Iris pigment epithelial cell (primary cell): ENCODE data around the gene PRRG3.

Experiments used
- DNase-seq: peaks from one replicate; pipeline ENCODE4 v3.0.0-alpha.2; 2011; ENCODE audit warnings: low read depth

Gene PRRG3

DNA sequence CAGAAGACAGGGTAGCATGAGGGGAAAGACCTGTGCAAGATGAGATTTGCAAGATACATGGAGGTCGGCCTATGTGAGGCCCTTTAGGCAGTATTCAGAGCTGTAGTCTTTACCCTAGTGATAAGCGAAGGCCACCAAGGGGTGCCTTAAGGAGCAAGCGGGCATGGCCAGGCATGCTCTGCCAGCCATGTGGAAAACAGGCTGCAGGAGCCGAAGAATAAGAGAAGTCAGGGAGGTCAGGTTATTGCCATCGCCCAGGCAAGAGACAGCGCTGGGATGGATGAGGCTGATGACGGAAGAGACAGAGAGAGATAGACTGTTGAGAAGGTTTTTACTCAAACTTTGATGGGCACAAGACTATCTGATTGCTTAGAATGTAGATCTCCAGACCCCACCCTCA, 13.6 kb downstream of the PRRG3 start:
- DNase-seq = no peak

DNA sequence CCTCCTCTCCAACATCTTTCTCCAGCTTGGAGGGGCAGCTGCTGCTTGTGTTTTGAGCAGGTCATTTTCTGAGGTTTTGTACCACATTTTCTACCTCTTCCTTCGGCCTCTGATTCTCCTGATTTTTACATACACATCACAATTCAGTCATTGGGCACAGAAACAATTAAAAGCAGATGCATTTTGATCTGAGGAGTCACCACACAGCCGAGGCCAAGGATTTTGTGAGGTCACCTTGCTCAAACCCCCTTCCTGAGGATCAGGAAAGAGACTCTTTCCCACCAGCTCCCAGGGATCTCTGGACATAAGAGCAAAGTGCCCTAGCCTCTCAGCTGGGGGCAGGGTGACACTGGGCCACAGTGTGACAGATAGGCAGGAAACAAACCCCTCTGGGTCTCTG, 15.2 kb downstream of the PRRG3 start:
- no peak for DNase-seq

DNA sequence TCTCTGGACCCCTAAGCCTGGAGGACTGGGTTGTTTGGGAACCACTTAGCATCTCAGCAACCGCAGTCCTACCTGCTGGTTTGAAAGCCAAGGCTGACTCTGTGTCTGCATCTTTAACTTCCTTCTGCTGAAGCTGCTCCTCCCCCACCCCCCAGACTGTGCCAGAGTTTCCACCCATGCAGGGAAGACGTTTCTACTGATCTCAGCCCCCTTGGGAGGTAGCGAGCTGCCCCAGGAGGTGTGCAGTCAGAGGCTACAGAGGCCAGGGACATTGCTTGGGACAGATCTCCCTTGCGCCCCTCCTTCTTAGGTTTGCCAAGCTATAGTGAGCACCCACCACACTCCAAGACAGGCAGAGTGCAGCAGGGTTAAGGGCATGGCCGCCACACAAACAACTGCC, 15.9 kb downstream of the PRRG3 start:
- no peak for DNase-seq

DNA sequence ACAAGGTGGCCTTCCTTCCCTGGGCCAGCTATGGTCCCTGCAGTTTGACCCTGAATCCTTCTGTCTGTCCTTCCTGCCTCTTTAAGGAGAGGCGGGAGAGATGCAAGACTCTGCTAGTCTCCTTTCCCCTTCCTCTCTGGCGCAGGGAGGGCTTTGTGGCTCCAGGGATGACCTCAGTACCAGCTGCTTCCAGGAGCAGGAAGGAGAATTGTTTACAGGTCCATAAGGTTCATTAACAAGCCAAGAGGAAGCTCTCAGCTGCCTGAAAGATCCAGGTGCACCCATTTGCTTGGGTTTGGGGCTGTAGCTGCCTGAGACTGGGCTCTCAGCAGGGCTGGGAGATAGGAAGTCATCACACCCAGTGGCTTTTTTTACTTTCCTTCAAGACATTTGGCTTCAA, 16.5 kb downstream of the PRRG3 start:
- DNase-seq = no peak

DNA sequence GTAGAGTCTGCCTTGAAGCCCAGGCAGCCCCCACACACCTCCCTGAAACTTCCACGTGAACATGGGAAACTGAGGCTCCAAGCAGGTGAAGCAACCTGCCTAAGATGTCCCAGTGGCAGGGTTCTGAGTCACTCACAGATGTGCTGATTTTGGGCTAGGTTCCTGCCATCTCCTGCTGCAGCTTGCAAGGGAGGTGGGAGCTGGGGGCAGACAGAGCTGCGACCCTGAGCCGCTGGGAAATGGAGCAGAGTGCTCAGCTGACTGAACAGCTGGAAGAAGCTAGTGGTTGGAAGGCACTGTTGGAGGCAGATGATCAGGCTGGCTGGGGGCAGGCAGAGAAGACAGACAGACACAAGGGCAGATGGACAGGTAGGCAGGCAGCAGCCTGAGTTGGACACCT, 17.0 kb downstream of the PRRG3 start:
- DNase-seq = no peak

DNA sequence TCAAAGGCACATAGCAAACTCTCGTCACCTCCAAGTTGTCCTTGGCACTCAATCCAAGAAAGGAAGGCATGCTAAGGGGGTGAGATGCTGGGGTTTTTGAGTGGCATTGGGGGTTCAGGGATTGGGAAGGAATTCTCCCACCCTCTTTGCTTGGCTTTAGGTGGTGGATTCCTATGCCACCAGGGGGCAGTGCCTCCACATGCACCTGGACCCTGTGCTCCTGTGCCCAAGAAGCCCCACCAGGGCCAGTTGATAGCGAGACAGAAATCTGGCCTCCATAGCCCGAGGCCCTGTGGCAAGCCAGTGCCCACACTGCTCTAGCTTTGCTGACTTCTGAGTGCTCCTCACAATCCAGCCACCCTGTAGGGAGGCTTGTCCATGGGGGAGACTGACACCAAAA, 18.6 kb downstream of the PRRG3 start:
- DNase-seq = peak; percentile 6

DNA sequence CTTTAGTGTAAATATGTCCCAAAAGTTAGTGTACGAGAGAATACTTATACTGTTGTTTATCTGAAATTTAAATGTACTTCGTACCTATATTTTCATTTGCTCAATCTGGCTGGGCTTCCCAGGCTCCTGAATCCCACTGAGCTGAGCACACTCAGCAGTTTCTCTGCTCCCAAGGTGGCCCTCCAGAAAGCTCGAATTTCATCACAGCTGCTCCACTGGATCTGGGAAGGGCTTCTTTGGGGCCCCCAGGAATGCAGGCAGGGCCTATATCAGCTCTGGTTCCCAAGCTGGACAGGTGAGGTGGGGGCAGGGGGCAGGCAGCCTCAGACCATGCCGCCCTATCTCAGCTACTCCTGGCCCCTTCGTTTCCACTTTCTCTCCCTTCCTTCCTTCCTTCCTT, 19.1 kb downstream of the PRRG3 start:
- DNase-seq = no peak

DNA sequence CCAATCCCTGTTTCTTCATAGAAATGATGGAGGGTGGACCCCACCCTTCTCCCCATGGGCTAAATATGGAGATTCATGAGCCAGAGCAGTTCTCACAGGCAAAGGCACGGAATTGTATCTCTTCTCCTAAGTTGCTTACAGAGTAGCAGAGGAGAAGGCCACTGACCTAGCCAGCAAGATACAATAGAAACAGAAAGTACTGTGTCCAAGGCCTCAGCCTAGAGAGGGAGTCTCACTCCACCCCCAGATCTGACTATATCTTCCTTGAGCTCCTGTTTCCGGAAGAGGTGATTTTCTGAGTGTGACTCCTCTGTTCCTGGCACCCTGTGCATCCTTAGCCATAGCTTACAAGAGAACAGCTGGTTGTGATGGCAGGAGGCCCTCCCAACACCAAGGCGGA, 20.5 kb downstream of the PRRG3 start, which contains the start of gene FATE1:
Gene FATE1, plus strand, starts transcription at position 284 of the 400 bp plus-strand sequence. Its CDS starts 85 bp downstream, at position 369.
- DNase-seq = no peak

DNA sequence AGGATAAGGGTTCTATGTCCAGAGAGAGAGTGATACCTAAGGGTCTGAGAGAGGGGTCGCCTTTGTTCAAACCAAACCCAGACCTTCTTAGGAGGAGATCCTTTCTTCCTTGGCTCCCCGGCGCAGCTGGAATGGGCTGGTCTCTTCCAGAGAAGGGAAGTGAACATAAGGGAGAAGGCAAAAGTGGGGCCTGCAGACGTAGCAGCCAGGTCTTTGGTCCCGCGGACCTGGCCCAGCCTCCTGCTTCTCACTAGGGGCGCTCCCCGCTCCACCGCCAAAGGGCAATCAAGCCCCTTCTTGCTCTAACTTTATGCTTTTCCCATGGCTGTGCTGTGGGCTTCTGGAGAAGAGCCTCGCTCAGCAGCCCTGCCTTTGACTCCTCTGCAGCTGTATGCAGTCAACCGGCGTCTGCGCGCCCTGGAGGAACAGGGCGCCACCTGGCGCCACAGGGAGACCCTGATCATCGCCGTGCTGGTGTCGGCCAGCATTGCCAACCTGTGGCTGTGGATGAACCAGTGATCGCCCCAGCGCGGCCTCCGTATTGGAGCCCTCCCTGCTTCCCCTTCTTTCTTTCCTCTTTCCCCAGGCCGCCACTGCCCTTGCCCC, 27.1 kb downstream of the PRRG3 start:
- DNase-seq = no peak

DNA sequence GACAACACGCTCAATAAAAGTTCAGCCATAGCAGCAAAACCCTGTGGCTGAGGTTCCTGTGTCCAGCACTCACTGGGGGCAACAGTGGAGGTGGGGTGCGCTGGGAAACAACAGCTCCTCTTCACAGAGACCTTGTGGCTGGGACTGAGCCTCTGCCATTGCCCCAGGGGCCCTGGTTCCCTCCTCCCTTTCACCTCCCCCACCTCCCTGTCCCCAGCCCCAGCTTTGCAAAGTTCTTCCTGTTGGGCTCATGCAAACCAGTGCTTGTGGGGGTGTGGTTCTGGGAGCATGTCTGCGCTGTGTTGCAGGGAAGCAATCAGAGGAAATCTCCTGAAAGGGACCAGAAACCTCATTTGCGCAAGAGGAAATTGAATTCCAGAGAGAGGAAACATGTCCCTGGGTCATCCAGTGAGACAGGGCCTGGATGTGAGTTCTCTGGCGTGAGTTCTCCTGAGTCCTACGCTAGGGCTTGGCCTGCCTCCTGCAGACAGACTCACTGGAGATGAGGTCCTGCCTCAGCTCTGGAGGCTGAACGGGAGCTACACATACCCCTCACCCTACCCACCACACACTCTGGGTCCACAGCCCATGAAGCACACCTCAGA, 28.0 kb downstream of the PRRG3 start:
- DNase-seq = no peak

DNA sequence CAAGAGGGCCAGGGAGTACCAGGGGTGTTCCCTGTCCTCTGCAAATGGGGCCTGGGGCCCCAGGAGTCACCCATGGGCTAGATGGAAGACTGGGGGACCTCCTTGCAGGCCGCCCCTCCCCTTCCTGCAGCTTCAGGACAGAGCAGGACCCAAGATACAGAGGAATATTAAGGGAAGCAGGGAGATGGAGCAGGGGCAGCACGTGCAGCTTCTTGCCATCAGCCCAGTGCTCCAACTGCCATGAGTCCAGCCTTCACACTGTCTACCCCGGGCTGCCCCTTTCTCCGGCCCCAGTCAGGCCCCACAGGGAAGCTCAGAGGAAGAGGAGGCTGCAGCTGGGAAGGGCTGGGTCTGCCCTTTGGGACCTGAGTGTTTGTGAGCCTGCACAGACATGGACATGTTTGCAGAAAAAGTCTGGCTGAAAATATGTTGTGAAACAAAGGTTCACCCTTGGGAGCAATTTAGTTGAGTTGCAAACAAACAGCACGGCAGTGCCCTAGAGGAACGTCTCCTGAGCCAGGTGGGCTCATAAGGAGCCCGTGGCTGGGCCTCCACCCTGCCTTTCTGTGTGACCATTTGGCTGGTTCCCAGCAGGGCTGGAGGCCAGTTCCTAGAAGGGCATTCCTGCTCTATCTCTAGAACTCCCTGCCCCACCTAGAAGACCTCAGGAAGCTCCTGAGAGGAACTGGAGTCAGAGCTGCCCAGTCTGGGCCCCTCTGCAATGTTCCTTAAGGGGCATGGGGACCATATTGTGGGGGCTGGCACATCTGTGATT, 29.5 kb downstream of the PRRG3 start:
- no peak for DNase-seq

DNA sequence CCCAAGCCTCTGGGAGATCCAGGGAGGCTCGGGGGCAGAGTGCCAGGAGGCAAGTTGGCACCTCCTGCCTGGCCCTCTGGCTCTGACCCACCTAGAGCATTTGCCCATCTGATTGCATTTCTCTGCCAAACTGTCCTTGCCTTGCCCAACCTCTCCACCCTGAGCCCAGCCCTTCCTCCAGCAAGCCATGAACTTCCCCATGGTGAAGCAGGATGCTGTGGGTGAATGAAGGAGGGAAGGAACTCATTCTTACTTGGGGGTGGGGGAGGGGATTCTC, 30.0 kb downstream of the PRRG3 start:
- no peak for DNase-seq

DNA sequence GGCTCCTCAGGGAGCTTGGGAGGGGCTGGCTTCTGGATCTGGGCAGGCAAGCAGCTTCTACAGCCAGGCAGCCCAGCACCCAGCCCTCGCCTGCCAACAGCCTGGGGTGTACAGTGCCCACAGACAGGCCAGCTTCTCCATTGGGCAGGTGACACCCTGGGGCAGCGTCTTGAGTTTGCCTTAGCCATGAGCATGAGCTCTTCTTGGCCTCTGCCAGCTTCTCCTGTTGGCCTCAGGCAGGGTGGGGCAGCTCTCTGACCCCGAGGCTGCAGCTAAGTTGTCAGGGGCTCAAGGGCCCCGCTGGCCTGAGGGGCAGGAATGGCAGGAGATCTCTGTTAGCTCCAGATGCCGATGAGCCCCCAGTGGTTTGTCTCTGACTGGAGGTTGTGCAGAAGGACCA, 31.5 kb downstream of the PRRG3 start:
- DNase-seq = no peak

DNA sequence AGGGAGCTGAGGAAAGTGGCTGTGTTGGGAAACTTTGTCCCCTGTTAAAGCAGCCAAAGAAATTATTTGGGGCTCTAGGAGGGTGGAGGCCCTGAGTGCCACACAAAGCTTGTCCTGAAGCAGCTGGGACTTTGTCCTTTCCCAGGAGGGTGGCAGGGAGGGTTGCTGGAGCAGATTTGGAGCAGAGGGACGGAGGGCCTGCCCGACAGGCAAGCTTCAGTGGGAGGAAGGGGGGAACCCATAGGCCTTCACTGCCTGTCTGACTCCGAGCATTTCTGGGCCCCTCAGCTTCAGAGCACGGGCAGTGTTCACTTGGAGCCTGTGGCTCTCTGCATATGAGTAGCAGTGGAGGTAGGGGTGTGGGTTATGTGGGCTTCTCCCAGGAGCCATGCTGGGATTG, 32.1 kb downstream of the PRRG3 start:
- DNase-seq = no peak

DNA sequence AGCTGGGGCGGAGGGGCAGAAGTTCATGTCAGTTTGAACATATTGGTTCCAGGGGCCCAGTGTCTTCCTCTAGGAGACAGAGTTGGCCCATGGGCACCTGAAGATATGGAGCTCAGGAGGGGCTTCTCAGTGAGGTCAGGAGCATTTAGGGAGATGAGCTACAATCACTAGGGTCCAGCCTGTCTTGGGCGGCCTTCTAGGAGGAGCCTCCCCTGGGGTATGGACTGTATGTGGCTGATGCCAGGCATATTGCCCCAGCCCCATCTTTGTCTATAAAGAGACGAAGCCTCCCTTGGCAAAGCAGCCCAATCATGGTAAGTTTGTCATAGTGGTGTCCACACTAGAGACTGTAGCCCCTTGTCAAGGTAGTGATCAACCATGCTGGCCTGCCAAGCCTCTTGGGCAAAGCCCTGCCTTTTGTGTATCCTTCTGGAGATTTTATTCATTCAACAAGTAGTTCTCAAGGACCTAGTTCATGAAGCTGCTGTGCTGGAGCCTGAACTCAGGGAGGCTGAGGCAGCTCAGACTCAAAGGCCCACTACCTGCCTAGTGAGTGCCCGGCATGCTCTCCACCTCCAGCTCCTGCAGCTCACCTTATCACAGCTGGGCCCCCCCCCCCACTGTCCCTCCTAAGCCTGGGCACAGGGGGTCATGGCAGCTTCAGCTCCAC, 33.9 kb downstream of the PRRG3 start:
- DNase-seq = no peak

DNA sequence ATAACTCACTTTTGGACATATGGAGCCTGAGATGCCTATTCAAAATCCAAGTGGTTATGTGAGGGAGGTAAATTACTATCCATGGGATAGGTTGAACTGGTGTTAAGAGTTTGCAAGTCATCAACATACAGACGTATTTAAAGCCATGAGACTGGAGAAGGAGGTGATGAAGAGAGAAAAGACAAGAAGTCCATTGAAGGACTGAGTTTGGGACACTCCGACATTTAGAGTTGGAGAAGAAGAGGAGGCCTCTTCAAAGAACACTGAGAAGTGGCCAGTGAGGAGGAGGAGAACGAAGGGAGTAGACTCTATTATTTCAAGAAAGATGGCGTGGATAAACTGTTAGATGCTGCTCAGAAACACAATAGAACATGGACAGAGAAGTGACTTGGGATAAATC, 39.2 kb downstream of the PRRG3 start, which contains the start of gene CNGA2:
Gene CNGA2, plus strand, starts transcription at position 301 of the 400 bp plus-strand sequence. CDS start 3,738 bp downstream, outside the sequence.
- DNase-seq = no peak

DNA sequence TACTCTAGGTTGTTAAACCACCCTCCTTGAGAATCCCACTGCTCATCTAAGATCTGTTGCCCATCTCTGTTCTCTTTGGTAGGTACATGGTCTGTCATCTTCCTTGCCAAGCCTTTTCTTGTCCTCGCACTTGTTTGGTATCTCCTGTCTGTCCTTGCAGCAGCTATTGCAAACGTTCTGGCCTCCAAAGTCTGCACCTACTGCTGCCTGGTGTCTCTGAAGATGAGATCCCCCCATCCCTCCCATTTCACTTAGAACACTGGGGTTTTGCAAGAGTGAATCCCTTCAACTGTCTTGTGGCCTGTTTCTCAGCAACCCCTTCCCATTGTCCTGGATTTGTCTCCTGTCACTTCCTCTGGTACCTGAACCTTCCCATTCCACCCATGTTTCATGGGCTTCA, 40.0 kb downstream of the PRRG3 start:
- no peak for DNase-seq

DNA sequence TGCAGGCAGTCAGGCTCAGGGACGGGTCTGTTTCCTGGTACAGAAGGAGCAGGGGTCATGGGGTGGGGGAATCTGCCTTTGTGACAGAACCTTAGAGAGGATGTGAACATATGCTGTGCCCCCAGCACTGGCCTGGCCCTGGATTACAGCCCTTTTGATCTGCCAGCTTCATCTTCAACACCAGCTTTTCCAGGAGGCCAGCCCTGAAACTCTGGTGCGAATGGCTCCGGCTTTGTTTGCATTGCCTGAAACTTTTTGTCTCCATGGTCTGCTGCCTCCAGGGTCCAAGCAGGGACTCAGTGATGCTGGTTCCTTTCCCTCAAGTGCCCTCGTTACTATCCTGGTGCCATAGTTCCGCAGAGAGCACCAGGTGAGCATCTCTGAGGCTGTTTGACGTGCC, 41.4 kb downstream of the PRRG3 start:
- no peak for DNase-seq

DNA sequence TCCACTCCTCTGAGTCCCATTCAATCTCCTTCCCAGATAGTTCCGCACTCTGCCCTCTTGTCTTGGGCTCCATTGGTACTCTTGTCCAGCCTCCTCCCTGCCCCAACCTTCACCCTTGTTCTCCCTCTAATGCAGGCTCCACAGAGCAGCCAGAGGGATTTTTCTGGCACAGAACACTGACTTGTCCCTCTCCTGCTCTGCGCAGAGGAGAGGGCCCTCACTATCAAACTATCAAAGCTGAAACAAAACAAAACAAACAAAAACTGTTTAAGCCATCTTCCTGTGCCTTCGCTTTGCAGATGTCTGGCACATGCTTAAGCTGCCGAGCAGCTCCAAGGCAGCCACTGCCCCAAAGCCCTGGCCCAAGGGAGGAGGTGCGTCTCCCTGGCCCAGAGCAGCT, 42.2 kb downstream of the PRRG3 start:
- no peak for DNase-seq

DNA sequence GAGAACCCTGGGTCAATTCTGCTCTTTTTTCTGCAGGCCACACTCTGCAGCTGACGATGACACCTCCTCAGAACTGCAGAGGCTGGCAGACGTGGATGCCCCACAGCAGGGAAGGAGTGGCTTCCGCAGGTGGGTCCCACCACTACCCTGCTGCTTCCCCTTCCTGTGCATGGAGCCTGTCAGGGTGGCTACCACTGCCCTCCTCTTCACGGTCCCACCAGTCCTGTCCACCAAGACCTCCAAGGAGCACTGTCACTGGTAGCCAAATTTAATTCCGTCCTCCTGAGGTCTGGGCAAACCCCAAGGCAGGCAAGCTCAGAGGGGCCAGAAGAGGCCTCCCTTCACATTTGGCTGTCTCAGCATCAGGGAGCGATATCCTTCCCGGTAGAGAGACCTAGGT, 43.5 kb downstream of the PRRG3 start:
- DNase-seq = no peak

DNA sequence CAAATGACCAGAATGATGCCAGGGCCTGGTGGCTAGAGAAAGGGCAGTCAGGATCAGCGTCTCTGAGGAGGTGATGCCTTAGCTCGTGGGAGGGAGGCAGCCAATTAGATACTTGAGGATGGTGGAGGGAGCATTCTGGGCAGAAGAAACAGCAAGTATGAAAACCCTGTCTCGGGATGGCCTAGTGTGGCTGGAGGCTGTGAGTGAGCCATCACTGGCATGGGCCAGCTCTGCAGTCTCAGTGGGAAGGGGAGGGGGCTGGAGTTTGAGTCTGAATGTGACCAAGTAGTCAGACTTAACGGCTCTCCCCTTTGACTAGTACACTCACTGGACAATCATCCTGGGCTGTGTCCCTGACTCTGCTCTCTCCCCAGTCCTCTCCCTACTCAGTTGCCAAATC, 46.3 kb downstream of the PRRG3 start:
- no peak for DNase-seq

DNA sequence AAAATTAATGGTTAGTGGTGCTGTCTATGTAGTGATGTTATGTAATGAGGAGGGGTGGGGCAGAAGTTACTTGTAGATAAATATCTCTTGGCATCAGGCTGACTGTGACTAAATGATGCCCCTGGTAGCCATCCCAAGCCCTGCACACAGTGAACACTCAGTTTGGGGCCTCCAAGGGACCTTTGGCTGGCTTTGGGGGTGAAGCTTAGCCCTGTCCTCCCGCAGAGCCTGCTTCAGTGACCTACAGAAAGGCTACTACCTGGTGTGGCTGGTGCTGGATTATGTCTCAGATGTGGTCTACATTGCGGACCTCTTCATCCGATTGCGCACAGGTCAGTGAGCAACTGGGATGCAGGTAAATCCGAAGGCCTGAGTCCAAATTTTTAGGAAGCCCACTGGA, 47.1 kb downstream of the PRRG3 start:
- DNase-seq = no peak
